ENCODE measurements around the gene USP48. TPM values are rescaled to one million over a fixed set of nuclear protein-coding genes. Genes with fewer than 3 reads are reported as not detected.

Gene USP48
- total and polyA plus RNA-seq, 2 of the 13 experiments (the other 11 are each of a cell fraction or from before 2014, with no cell fraction given), result 30.4 to 30.7 TPM

- peak; percentile 73; the same call in 1 of the 2 replicates for TF ChIP-seq ZNF710 (CRISPR knock-in tag; IDR thresholded peaks at IDR 0.05; ENCODE audit: borderline replicate concordance)
- TF ChIP-seq TSC22D2 (CRISPR knock-in tag; IDR thresholded peaks at IDR 0.05; ENCODE audit: borderline replicate concordance), result 0 out of 2 replicates have a peak, but pooled peaks have one; percentile 56
- peak; percentile 89 for TF ChIP-seq ZMYM3 (CRISPR knock-in tag; IDR thresholded peaks at IDR 0.05)
- peak; percentile 51; the same call in 1 of the 2 replicates for TF ChIP-seq ZNF749 (CRISPR knock-in tag; IDR thresholded peaks at IDR 0.05; ENCODE audit: borderline replicate concordance)
- TF ChIP-seq RORA (CRISPR knock-in tag; IDR thresholded peaks at IDR 0.05), result no peak
- TF ChIP-seq THAP11 (CRISPR knock-in tag; IDR thresholded peaks at IDR 0.05), result peak; percentile 78
- TF ChIP-seq TP53 (CRISPR knock-in tag; conservative IDR thresholded peaks at IDR 0.05), result no peak
- peak; percentile 67; the same call in 1 of the 2 replicates for TF ChIP-seq ZBTB20 (CRISPR knock-in tag; IDR thresholded peaks at IDR 0.05; ENCODE audit: borderline replicate concordance, low read depth)
- no peak for TF ChIP-seq ZFP62 (CRISPR knock-in tag; IDR thresholded peaks at IDR 0.05)
- no peak; the same call in 1 of the 2 replicates for TF ChIP-seq TOE1 (CRISPR knock-in tag; IDR thresholded peaks at IDR 0.05)
- TF ChIP-seq PCBP1 (IDR thresholded peaks at IDR 0.05; ENCODE audit: borderline replicate concordance, low read depth, low read length), result no peak
- TF ChIP-seq KLF9 (CRISPR knock-in tag; IDR thresholded peaks at IDR 0.05; ENCODE audit: low read depth), result no peak; the same call in 1 of the 2 replicates
- TF ChIP-seq ZC3H4 (CRISPR knock-in tag; IDR thresholded peaks at IDR 0.05; ENCODE audit: borderline replicate concordance), result no peak
- no peak; the same call in 1 of the 2 replicates for TF ChIP-seq ZNF598 (CRISPR knock-in tag; IDR thresholded peaks at IDR 0.05; ENCODE audit: borderline replicate concordance)
- TF ChIP-seq PREB (CRISPR knock-in tag; IDR thresholded peaks at IDR 0.05), result no peak
- TF ChIP-seq AHR (CRISPR knock-in tag; IDR thresholded peaks at IDR 0.05), result 0 out of 2 replicates have a peak, but pooled peaks have one; percentile 20
- peak; percentile 44; the same call in 1 of the 2 replicates for TF ChIP-seq ZMYM2 (CRISPR knock-in tag; IDR thresholded peaks at IDR 0.05)
- no peak for TF ChIP-seq ZBTB3 (CRISPR knock-in tag; IDR thresholded peaks at IDR 0.05; ENCODE audit: borderline replicate concordance, low read depth)
- TF ChIP-seq ZNF775 (CRISPR knock-in tag; IDR thresholded peaks at IDR 0.05; ENCODE audit: borderline replicate concordance), result no peak
- no peak for TF ChIP-seq ZNF512 (CRISPR knock-in tag; IDR thresholded peaks at IDR 0.05)
- no peak for TF ChIP-seq BRD4 (CRISPR knock-in tag; IDR thresholded peaks at IDR 0.05)
- no peak for TF ChIP-seq ATF7 (IDR thresholded peaks at IDR 0.05)
- TF ChIP-seq ATF7 (CRISPR knock-in tag; IDR thresholded peaks at IDR 0.05), result no peak
- peak; percentile 67 for TF ChIP-seq ZNF333 (CRISPR knock-in tag; IDR thresholded peaks at IDR 0.05; ENCODE audit: borderline replicate concordance)
- no peak for TF ChIP-seq ZNF891 (CRISPR knock-in tag; IDR thresholded peaks at IDR 0.05)
- peak; percentile 72; the same call in 1 of the 2 replicates for TF ChIP-seq SP5 (CRISPR knock-in tag; IDR thresholded peaks at IDR 0.05; ENCODE audit: borderline replicate concordance, low read depth)
Measured at GRCh38 chr1:21669258-21670058, 113.5 kb downstream of the USP48 start, which contains the start of gene RAP1GAP (continued).
